ENCODE results near the gene RAB44. TPM values are rescaled to one million over a fixed set of nuclear protein-coding genes. Genes with fewer than 3 reads are reported as not detected.

The RAB44 gene
- total and polyA plus RNA-seq, 8 donors = 0.06 to 0.37 (median 0.15) TPM

DNA sequence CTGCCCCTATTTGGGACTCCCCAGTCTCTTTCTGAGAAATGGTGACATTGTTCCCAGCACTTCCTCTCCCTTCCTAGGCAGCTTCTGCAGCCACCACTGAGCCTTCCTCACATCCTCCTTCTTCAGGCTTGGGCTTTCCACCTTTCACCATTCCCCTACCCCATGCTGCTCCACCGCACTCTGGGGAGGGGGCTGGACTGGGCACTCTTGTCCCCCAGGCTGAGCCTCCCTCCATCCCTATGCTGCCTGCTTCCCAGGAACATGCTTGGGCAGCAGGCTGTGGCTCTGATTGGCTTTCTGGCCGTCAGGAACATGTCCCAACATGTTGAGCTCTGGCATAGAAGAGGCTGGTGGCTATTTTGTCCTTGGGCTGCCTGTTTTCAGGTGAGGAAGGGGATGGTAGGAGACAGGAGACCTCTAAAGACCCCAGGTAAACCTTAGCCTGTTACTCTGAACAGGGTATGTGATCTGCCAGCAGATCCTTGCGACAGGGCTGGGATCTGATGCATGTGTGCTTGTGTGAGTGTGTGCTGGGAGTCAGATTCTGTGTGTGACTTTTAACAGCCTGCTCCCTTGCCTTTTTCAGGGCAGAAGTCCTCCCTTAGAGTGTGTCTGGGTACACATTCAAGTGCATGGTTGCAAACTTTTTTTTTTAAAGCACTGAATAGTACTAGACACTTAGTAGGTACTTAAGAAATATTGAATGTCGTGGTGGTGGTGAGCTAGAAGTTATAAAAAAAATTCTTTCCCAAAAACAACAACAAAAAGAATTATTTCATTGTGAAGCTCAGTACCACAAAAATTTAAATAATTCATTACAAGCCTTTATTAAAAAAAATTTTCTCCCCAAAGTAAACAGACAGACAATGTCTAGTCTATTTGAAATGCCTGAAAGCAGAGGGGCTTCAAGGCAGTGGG is 21.2 kb upstream of the RAB44 start:
- intact Hi-C loops (cut with DNase I) = no loop called here
- Histone ChIP-seq H3K9me3 (no peaks in the 10 kb centered on the region), H3K4me3 (no peak overlapping the region), H3K4me1 (peaks cover 19 to 49% of the 10 kb centered on the region in 2 donors), H3K27ac (peak overlapping the region; percentile 93 to 94), H3K27me3 (peaks cover 0 to 26% of the 10 kb centered on the region in 2 donors), H3K36me3 (no peaks in the 10 kb centered on the region)
- ATAC-seq (no peak), DNase-seq (no peak)
- TF ChIP-seq CTCF (IDR thresholded peaks at IDR 0.05) = no peak

GRCh38 chr6:36677059-36677749 is 20.4 kb upstream of the RAB44 start:
- Histone ChIP-seq H3K27me3 (peaks cover 0 to 26% of the 10 kb centered on the region in 2 donors), H3K4me3 (no peak overlapping the region), H3K36me3 (no peaks in the 10 kb centered on the region), H3K9me3 (no peaks in the 10 kb centered on the region), H3K4me1 (peaks cover 24 to 57% of the 10 kb centered on the region in 2 donors), H3K27ac (peak overlapping the region; percentile 93 to 94)
- DNase-seq (no peak), ATAC-seq (no peak)
- intact Hi-C loops (cut with DNase I) = no loop called here
- TF ChIP-seq CTCF (IDR thresholded peaks at IDR 0.05) = no peak

DNA sequence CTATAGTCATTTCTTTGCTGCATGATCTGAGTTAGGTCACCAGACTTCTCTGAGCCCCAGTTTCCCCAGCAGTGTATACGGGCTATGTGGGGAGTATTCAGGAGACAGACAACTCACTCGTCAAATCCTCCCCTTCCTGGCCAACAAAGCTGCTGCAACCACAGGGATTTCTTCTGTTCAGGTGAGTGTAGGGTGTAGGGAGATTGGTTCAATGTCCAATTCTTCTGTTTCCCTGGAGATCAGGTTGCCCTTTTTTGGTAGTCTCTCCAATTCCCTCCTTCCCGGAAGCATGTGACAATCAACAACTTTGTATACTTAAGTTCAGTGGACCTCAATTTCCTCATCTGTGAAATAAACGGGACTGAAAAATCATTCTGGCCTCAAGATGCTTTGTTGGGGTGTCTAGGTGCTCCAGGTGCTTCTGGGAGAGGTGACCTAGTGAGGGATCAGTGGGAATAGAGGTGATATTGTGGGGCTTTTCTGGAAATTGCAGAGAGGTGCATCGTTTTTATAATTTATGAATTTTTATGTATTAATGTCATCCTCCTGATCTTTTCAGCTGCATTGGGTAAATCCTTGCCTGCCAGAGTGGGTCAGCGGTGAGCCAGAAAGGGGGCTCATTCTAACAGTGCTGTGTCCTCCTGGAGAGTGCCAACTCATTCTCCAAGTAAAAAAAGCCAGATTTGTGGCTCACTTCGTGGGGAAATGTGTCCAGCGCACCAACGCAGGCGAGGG is 19.7 kb upstream of the RAB44 start:
- H3K27ac ChIP-seq = peak overlapping the region; percentile 93 to 94
- intact Hi-C loops (cut with DNase I) = no loop called here
- TF ChIP-seq CTCF (IDR thresholded peaks at IDR 0.05) = no peak
- H3K36me3 ChIP-seq = no peaks in the 10 kb centered on the region
- DNase-seq (no peak), ATAC-seq (no peak)
- H3K4me1 ChIP-seq = peaks cover 29 to 64% of the 10 kb centered on the region in 2 donors
- H3K4me3 ChIP-seq = peak overlapping the region; percentile 67 to 79
- H3K27me3 ChIP-seq = peaks cover 0 to 26% of the 10 kb centered on the region in 2 donors
- no peaks in the 10 kb centered on the region for H3K9me3 ChIP-seq

GRCh38 chr6:36678488-36679042 is 19.1 kb upstream of the RAB44 start, which contains the start of gene CDKN1A:
TSS of gene CDKN1A (plus strand) at chr6:36678714. CDS start at chr6:36684102, 5,388 bp downstream.
- peaks cover 0 to 26% of the 10 kb centered on the region in 2 donors for H3K27me3 ChIP-seq
- no peaks in the 10 kb centered on the region for H3K9me3 ChIP-seq
- H3K36me3 ChIP-seq = peaks cover 0 to 4% of the 10 kb centered on the region in 2 donors
- intact Hi-C loops (cut with DNase I) = no loop called here
- TF ChIP-seq CTCF (IDR thresholded peaks at IDR 0.05) = peak in 1 of 2 donors; percentile 41
- ATAC-seq (peak; percentile 80), DNase-seq (peak; percentile 75 to 98 (median 92))
- H3K4me3 ChIP-seq = peak within 1 kb of the TSS; percentile 67 to 79
- H3K4me1 ChIP-seq = peaks cover 35 to 70% of the 10 kb centered on the region in 2 donors
- H3K27ac ChIP-seq = peak within 1 kb of the TSS; percentile 93 to 94

Measured in left lung (tissue), 10 donors.